Mesothelial cell of epicardium (in vitro differentiated cells): ENCODE data around the gene CUL7. TPM values are rescaled to one million over a fixed set of nuclear protein-coding genes. Genes with fewer than 3 reads are reported as not detected.
A peak's percentile ranks its signal among the peaks of the same experiment; 100 is the strongest.
"Not testable (repeated sequence)": the region's sequence is repeated elsewhere in the genome, so short reads cannot be mapped to it uniquely, and the experiment has no call there.

ENCODE experiments used
- DNase-seq, 2 experiments: peaks; one replicate each; pipeline ENCODE4 v3.0.0; 2021; ENCODE audit warnings: low spot score in 2 of 2; ENCODE audit not compliant: unreplicated experiment in 2 of 2
- H3K27ac Mint-ChIP-seq: 2 replicates; pipeline ENCODE4 v1.8.0; 2021; ENCODE audit warnings: mixed read lengths
- H3K27me3 Mint-ChIP-seq: 2 replicates; pipeline ENCODE4 v1.8.0; 2021; ENCODE audit warnings: low read depth, mixed read lengths
- H3K36me3 Mint-ChIP-seq: 2 replicates; pipeline ENCODE4 v1.8.0; 2021; ENCODE audit warnings: mixed read lengths
- H3K4me1 Mint-ChIP-seq: 2 replicates; pipeline ENCODE4 v1.8.0; 2021; ENCODE audit warnings: mixed read lengths
- H3K4me3 Mint-ChIP-seq: 2 replicates; pipeline ENCODE4 v1.8.0; 2021; ENCODE audit warnings: mild to moderate bottlenecking, moderate library complexity, mixed read lengths
- H3K9me3 Mint-ChIP-seq: 2 replicates; pipeline ENCODE4 v1.8.0; 2021; ENCODE audit warnings: mixed read lengths
- CTCF ChIP-seq: fragments of 200-600 bp; sonication (generic); IDR thresholded peaks from one replicate; pipeline ENCODE4 v1.5.0; 2021; ENCODE audit warnings: antibody characterized with exemption; ENCODE audit not compliant: unreplicated experiment
- total RNA-seq: library from RNA; stranded (reverse); gene quantifications from 3 replicates; pipeline ENCODE4 v1.2.1, GENCODE V29; 2021

CUL7 gene
- total RNA-seq, 1 donor from 2014 or later, result 90.9 TPM

- no peak for TF ChIP-seq CTCF
- peak overlapping the region; percentile 95 for H3K4me3 Mint-ChIP-seq
- H3K36me3 Mint-ChIP-seq, result peaks cover 35% of the 10 kb centered on the region
- DNase-seq, result no peak
- H3K27ac Mint-ChIP-seq, result peak overlapping the region; percentile 99
- H3K27me3 Mint-ChIP-seq, result no peaks in the 10 kb centered on the region
- H3K4me1 Mint-ChIP-seq, result peaks cover 35% of the 10 kb centered on the region
- no peaks in the 10 kb centered on the region for H3K9me3 Mint-ChIP-seq
These were observed 1.3 kb downstream of the CUL7 start for GRCh38 chr6:43052225-43052841.

- no peak for DNase-seq
- Mint-ChIP-seq H3K4me1 (peaks cover 35% of the 10 kb centered on the region), H3K27me3 (no peaks in the 10 kb centered on the region), H3K9me3 (no peaks in the 10 kb centered on the region), H3K4me3 (peak overlapping the region; percentile 18), H3K36me3 (peaks cover 39% of the 10 kb centered on the region), H3K27ac (peak overlapping the region; percentile 47)
- TF ChIP-seq CTCF, result no peak
These were observed 2.7 kb downstream of the CUL7 start for GRCh38 chr6:43050981-43051380.

GRCh38 chr6:43047998-43048397 lies 5.7 kb downstream of the CUL7 start:
- no peak for DNase-seq
- TF ChIP-seq CTCF, result no peak
- Mint-ChIP-seq H3K27me3 (no peaks in the 10 kb centered on the region), H3K9me3 (no peaks in the 10 kb centered on the region), H3K36me3 (peaks cover 44% of the 10 kb centered on the region), H3K4me3 (no peak overlapping the region), H3K4me1 (peaks cover 29% of the 10 kb centered on the region), H3K27ac (no peak overlapping the region)

- TF ChIP-seq CTCF, result no peak
- Mint-ChIP-seq H3K27ac (no peak overlapping the region), H3K36me3 (peaks cover 49% of the 10 kb centered on the region), H3K9me3 (no peaks in the 10 kb centered on the region), H3K27me3 (no peaks in the 10 kb centered on the region), H3K4me1 (peaks cover 3% of the 10 kb centered on the region), H3K4me3 (no peak overlapping the region)
- DNase-seq, result no peak
These were observed 8.2 kb downstream of the CUL7 start for GRCh38 chr6:43045371-43045930.

GRCh38 chr6:43043310-43043709 lies 10.3 kb downstream of the CUL7 start:
- Mint-ChIP-seq H3K27me3 (no peaks in the 10 kb centered on the region), H3K36me3 (peaks cover 50% of the 10 kb centered on the region), H3K4me1 (no peaks in the 10 kb centered on the region), H3K4me3 (no peak overlapping the region), H3K9me3 (no peaks in the 10 kb centered on the region), H3K27ac (no peak overlapping the region)
- no peak for TF ChIP-seq CTCF
- no peak for DNase-seq

- H3K27ac Mint-ChIP-seq, H3K4me1 Mint-ChIP-seq, H3K9me3 Mint-ChIP-seq, DNase-seq, H3K27me3 Mint-ChIP-seq, H3K4me3 Mint-ChIP-seq: not testable (repeated sequence)
- peaks cover 56% of the 10 kb centered on the region for H3K36me3 Mint-ChIP-seq
These were observed 12.2 kb downstream of the CUL7 start for GRCh38 chr6:43041475-43041874.
